Measurements from ENCODE around the gene OXNAD1. TPM values are rescaled to one million over a fixed set of nuclear protein-coding genes. Genes with fewer than 3 reads are reported as not detected.

Gene OXNAD1
- total and polyA plus RNA-seq, 9 donors, result 4.0 to 16.3 (median 11.5) TPM

DNA sequence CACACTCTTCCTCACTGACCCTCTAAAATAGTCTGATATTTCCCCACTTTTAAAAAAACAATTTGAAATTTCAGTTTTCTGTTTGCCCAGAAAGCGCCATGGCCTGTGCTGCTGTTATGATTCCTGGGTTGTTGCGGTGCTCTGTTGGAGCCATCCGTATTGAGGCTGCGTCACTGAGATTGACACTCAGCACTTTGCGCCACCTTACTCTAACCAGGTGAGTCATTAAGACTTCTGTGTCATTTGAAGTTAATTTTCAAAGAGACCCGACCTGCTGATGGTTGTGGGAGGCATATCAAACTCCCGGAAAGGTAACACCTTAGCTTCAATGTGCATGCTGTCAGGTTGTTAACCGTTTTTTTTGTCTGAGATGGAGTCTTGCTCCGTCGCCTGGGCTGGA lies 5.8 kb downstream of the OXNAD1 start:
- no peaks in the 10 kb centered on the region for H3K27me3 ChIP-seq
- intact Hi-C loops (cut with DNase I), result no loop called here
- H3K4me1 ChIP-seq (ENCODE audit: insufficient read depth), result peaks cover 2% of the 10 kb centered on the region
- DNase-seq, result no peak
- WGBS, 3 donors, result 95 to 97% (median 96%) methylated on average over 10 of the region's 10 CpGs
- no peaks in the 10 kb centered on the region for H3K9me3 ChIP-seq
- H3K36me3 ChIP-seq, result no peaks in the 10 kb centered on the region
- no peak overlapping the region for H3K27ac ChIP-seq
- no peak overlapping the region for H3K4me3 ChIP-seq
- TF ChIP-seq POLR2A (IDR thresholded peaks at IDR 0.05) (no peak), EP300 (IDR thresholded peaks at IDR 0.05) (no peak)

DNA sequence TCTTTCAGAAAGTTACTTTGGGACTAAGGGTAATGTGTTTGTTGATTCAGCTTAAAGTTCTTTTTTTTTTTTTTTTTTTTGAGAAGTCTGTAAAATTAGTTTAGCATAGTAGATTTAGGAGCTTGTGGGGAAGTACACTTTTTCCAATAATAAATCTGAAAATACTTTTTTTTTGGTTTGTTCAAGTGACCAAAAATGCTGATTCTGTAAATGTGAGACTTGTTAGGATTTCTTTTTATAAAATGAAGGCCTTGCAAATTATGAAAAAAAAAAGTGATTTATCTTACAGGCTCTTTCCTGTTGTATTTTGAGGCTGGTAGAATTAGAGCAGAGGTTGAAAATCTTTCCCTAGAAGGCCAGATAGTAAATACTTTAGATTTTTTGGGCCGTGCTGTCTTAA lies 7.6 kb downstream of the OXNAD1 start:
- DNase-seq, result no peak
- Histone ChIP-seq H3K36me3 (no peaks in the 10 kb centered on the region), H3K4me3 (no peak overlapping the region), H3K9me3 (no peaks in the 10 kb centered on the region), H3K4me1 (ENCODE audit: insufficient read depth) (peaks cover 2% of the 10 kb centered on the region), H3K27ac (no peak overlapping the region), H3K27me3 (no peaks in the 10 kb centered on the region)
- intact Hi-C loops (cut with DNase I), result no loop called here
- TF ChIP-seq EP300 (IDR thresholded peaks at IDR 0.05) (no peak), POLR2A (IDR thresholded peaks at IDR 0.05) (no peak)
- TF ChIP-seq, protein P1, sequence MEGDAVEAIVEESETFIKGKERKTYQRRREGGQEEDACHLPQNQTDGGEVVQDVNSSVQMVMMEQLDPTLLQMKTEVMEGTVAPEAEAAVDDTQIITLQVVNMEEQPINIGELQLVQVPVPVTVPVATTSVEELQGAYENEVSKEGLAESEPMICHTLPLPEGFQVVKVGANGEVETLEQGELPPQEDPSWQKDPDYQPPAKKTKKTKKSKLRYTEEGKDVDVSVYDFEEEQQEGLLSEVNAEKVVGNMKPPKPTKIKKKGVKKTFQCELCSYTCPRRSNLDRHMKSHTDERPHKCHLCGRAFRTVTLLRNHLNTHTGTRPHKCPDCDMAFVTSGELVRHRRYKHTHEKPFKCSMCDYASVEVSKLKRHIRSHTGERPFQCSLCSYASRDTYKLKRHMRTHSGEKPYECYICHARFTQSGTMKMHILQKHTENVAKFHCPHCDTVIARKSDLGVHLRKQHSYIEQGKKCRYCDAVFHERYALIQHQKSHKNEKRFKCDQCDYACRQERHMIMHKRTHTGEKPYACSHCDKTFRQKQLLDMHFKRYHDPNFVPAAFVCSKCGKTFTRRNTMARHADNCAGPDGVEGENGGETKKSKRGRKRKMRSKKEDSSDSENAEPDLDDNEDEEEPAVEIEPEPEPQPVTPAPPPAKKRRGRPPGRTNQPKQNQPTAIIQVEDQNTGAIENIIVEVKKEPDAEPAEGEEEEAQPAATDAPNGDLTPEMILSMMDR (IDR thresholded peaks at IDR 0.05), result no peak
- WGBS, 3 donors, result 34 to 58% (median 40%) methylated on average over 1 of the region's 1 CpG

DNA sequence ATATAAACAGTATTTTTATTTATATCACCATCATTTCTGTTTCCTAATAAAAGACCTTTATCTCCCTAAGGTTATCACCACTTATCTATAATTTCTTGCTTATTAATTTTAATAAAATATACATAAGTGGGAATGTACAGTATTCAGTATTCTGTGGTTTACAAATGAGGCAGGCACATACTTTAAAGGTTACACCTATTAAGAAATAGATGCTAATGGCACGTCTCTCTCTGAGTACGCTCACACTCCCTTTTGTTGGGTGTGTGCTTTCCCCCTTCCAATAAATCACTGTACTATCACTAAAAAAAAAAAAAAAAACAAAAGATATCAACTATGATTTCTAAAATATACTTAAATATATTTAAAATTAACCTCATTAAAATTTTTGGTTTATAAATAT lies 8.9 kb downstream of the OXNAD1 start:
- TF ChIP-seq, protein P1 (IDR thresholded peaks at IDR 0.05), result no peak
- TF ChIP-seq EP300 (IDR thresholded peaks at IDR 0.05) (no peak), POLR2A (IDR thresholded peaks at IDR 0.05) (no peak)
- no peaks in the 10 kb centered on the region for H3K4me1 ChIP-seq (ENCODE audit: insufficient read depth)
- intact Hi-C loops (cut with DNase I), result no loop called here
- H3K9me3 ChIP-seq, result no peaks in the 10 kb centered on the region
- H3K36me3 ChIP-seq, result no peaks in the 10 kb centered on the region
- H3K27me3 ChIP-seq, result no peaks in the 10 kb centered on the region
- H3K27ac ChIP-seq, result no peak overlapping the region
- 92 to 96% (median 95%) methylated on average over 2 of the region's 2 CpGs for WGBS, 3 donors
- H3K4me3 ChIP-seq, result no peak overlapping the region
- DNase-seq, result no peak

DNA sequence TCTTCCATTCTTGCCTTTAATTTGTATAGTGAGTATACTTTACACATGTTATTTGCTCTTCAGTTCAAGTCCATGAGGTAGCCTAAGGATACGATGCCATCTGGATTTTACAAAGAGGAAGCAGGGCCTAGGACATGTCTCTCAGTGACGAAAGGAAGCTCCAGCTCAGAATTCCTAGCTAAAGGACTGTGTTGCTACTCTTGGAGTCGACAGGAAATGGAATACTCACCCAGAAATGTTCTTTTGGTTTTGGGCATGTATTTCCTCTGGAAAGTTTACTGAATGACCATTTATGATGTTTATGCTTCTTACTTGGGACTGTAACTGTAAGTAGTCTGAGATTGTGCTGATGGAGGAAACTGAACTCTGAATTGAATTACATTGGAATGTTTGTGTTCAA lies 12.5 kb downstream of the OXNAD1 start:
- intact Hi-C loops (cut with DNase I), result no loop called here
- no peaks in the 10 kb centered on the region for H3K4me1 ChIP-seq (ENCODE audit: insufficient read depth)
- no peaks in the 10 kb centered on the region for H3K27me3 ChIP-seq
- no peak overlapping the region for H3K27ac ChIP-seq
- no peak for DNase-seq
- 89 to 92% (median 91%) methylated on average over 3 of the region's 3 CpGs for WGBS, 3 donors
- TF ChIP-seq POLR2A (IDR thresholded peaks at IDR 0.05) (no peak), EP300 (IDR thresholded peaks at IDR 0.05) (no peak)
- no peaks in the 10 kb centered on the region for H3K9me3 ChIP-seq
- H3K36me3 ChIP-seq, result no peaks in the 10 kb centered on the region
- no peak overlapping the region for H3K4me3 ChIP-seq

DNA sequence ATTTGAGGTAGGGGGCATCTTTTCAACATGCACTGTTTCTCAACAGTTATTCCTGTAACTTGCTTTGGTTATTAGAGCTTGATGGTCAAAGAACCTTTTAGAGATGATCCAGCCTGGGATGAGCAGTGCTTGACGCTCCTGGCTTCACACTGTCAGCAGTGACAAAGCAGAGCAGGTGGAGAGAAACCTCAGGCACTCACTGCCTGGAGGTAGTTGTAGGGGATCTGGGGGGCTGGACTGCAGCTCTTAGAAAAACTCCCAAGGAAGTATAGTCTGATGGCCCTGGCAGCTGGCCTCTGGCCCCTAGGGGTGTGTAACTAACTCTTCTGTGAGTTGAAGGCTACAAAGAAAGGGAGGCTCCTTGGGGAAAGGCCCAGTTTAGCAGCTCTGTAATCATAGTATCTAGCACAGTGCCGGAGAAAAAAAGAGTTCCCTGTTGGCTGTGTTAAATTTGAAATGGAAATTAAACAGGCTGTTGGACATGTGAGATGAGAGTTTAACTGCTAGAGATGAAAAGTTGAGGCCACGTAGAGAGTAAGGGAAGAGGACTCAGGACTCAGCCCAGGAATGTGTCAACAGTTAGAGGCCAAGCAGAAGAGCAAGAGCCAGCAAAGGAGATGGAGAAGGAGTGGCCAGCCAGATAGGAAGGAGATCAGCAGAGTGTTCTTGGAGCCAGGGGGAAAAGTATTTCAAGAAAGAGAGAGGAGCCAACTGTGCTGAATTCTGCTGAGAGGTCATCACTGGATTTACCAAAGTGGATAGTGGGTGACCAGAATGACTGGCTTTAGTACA lies 14.2 kb downstream of the OXNAD1 start:
- WGBS, 3 donors, result 52 to 68% (median 67%) methylated on average over 3 of the region's 3 CpGs
- H3K4me3 ChIP-seq, result no peak overlapping the region
- no peaks in the 10 kb centered on the region for H3K4me1 ChIP-seq (ENCODE audit: insufficient read depth)
- TF ChIP-seq, protein P1 (IDR thresholded peaks at IDR 0.05), result no peak
- intact Hi-C loops (cut with DNase I), result no loop called here
- no peaks in the 10 kb centered on the region for H3K27me3 ChIP-seq
- no peak for DNase-seq
- no peaks in the 10 kb centered on the region for H3K36me3 ChIP-seq
- H3K9me3 ChIP-seq, result no peaks in the 10 kb centered on the region
- H3K27ac ChIP-seq, result no peak overlapping the region
